VCaP (cell line): Measurements from ENCODE around the gene PLOD1.
"Not testable (repeated sequence)": the region's sequence is repeated elsewhere in the genome, so short reads cannot be mapped to it uniquely, and the experiment has no call there.

ENCODE experiments used
- H3K27ac ChIP-seq: fragments of 450-650 bp; 2 replicates; pipeline ENCODE4 v1.5.1; 2017
- TF ChIP-seq, protein P1 (sequence below): fragments of 450-650 bp; conservative IDR thresholded peaks from 2 replicates; pipeline ENCODE4 v1.5.1; 2017; ENCODE audit warnings: mild to moderate bottlenecking, moderate library complexity

Gene PLOD1

DNA sequence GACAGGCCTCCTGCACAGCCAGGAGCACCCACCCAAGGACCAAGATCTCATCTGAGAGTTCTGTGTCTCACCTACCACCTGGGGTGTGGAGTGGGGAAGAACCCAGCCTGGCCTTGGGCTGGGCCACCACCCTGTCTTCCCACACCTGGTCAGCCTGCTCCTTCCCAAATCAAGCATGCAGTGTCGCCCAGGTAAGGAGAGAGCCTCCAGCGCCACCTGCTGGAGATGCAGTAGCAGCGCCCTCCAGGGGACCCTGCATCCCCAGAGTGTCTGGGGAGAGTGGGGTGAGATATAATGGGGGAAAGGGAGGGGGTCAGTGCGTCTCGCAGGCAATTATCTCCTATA lies 40.6 kb upstream of the PLOD1 start:
- TF ChIP-seq, protein P1, sequence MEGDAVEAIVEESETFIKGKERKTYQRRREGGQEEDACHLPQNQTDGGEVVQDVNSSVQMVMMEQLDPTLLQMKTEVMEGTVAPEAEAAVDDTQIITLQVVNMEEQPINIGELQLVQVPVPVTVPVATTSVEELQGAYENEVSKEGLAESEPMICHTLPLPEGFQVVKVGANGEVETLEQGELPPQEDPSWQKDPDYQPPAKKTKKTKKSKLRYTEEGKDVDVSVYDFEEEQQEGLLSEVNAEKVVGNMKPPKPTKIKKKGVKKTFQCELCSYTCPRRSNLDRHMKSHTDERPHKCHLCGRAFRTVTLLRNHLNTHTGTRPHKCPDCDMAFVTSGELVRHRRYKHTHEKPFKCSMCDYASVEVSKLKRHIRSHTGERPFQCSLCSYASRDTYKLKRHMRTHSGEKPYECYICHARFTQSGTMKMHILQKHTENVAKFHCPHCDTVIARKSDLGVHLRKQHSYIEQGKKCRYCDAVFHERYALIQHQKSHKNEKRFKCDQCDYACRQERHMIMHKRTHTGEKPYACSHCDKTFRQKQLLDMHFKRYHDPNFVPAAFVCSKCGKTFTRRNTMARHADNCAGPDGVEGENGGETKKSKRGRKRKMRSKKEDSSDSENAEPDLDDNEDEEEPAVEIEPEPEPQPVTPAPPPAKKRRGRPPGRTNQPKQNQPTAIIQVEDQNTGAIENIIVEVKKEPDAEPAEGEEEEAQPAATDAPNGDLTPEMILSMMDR, result peak; percentile 94
- no peak overlapping the region for H3K27ac ChIP-seq

DNA sequence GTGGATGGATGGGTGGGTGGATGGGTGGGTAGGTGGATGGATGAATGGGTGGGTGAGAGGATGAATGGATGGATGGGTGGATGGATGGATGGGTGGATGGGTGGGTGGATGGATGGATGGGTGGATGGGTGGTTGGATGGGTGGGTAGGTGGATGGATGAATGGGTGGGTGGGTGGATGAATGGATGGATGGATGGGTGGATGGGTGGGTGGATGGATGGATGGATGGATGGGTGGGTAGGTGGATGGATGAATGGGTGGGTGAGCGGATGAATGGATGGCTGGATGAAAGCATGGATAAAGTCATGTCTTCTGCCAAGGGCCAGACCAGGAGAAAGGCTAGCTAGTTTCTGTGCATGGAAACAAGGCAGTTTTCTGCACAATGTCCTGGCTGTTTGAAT lies 40.0 kb upstream of the PLOD1 start:
- not testable (repeated sequence) for H3K27ac ChIP-seq

DNA sequence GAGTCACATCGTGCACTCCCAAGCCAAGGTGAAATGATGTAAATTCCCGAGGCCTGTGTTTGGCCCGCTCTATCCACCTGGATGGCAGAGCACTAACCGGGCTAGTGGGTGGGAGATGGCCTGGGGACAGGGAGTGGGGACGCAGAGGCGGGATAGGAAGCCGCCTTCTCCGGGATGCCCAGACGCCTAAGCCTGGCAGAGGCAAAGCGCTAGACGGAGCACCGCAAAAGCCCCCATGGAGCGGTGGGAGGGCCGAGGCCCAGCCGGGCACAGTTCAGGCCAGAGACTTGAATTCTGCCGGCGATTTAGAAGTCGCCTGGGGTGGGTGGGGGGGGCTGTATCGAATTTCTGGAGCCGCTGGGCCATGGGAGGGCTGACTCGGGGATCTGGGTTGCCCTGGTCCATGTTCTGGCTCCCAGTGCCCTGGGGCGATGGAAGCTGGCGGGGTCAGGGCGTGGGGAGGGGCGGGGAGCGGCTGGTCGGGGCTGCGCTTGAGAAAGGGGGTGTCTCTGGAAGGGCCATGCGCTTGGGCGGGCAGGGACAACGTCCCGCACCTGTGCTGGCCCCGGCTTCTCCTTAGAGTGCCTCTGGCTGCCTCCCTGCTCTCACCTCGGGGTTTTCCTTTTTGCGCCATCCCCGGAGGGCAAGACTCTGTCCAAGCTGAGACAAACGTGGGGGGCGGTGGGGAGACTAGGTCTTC lies 36.3 kb upstream of the PLOD1 start:
- no peak overlapping the region for H3K27ac ChIP-seq
- TF ChIP-seq, protein P1, result no peak

DNA sequence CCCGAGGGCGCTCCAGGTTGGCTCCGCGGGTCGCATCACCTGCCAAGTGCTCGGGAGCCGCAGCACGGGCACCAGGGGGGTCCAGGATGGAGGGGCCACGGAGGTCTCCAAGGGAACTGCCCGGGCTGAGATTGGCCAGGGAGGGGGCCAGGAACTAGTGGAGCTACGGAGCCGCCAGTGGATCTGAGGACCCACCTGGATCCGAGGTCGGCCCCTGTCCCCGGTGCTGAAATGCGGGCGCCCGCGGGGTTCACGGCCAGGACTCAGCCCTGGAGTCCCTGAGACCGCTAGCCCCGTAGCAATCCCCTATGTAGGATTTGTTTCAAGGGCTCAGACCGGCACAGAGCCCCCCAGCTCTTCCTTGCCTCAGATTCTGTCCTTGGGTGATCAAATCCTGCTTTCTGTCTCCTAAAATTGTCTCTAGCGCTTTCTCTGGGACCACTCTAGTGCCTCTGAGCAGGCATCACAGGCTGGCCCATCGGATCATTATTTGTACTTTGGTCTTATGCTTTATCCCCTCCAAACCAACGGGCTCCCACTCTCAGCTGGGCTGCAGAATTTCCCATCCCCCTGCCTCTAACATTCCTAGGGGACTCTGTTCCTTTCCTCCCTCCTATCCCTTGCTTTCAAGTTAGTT lies 35.6 kb upstream of the PLOD1 start:
- TF ChIP-seq, protein P1, result no peak
- H3K27ac ChIP-seq, result no peak overlapping the region

DNA sequence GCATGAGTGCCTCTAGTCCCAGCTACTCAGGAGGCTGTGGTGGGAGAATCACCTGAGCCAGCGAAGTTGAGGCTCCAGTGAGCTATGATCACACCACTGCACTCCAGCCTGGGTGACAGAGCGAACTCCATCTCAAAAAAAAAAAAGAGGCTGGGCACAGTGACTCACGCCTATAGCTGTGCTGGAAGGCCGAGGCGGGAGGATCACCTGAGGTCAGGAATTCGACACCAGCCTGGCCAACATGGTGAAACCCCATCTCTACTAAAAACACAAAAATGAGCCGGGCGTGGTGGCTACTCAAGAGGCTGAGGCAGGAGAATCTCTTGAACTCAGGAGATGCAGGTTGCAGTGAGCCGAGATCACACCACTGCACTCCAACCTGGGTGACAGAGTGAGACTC lies 33.1 kb upstream of the PLOD1 start:
- H3K27ac ChIP-seq, result not testable (repeated sequence)

DNA sequence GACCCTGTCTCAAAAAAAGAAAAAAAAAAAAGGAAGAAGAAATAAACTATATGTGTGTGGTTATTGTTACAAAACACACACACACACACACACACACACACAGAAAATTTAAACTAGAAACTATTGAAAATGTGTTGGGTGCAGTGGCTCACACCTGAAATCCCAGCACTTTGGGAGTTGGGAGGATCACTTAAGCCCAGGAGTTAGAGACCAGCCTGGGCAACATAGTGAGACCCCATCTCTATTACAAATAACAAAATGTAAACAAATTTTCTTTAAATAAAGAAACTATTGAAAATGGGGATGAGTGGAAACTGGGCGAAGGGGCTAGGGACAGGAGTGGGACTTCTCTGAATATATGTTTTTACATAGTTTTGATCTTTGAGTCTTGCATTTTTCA lies 31.3 kb upstream of the PLOD1 start:
- TF ChIP-seq, protein P1, result no peak
- H3K27ac ChIP-seq, result no peak overlapping the region

DNA sequence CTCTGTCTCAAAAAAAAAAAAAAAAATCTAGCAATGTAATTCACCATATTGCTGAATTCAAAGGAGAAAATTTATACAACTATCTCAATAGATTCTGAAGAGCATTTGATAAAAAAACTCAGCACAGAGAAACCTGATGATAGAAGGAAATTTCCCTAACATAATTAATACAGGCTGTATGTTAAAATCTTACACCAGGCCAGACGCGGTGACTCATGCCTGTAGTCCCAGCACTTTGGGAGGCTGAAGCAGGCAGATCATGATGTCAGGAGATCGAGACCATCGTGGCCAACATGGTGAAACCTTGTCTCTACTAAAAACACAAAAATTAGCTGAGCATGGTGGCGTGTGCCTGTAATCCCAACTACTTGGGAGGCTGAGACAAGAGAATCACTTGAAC lies 30.4 kb upstream of the PLOD1 start:
- not testable (repeated sequence) for H3K27ac ChIP-seq

DNA sequence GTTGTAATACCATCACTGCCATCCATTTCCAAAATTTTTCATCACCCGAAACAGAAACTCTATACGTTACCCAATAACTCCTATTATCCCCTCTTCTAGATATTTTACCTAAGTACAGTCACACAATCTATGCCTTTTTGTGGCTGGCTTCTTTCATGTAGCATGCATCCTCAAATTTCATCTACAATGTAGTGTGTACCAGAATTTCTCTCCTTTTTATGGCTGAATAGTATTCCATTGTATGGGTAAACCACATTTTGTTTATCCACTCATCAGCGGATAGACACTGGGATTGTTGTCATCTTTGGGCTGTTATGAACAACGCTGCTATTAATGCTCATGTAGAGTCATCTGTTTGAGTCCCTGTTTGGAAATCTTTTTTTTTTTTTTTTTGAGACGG lies 29.5 kb upstream of the PLOD1 start:
- no peak overlapping the region for H3K27ac ChIP-seq
- TF ChIP-seq, protein P1, result no peak

DNA sequence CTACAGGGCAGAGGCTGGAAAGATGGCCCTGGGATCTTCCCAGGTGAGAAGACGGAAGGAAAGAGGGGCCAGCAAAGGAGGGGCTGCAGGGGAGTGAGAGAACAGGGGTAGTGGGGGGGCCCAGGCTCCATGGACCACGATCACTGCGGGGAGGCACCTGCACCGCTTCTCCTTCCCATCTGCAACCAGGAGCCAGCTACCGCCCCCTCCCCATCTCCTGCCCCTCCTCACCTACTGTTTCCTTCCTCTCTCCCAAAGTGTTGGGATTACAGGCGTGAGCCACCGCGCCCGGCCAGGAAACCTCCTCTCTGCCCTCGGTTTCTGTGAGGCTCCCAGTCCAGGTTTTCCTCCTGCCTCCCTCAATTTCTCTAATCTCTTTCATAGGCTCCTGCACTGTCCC lies 27.6 kb upstream of the PLOD1 start:
- TF ChIP-seq, protein P1, result no peak
- H3K27ac ChIP-seq, result peak overlapping the region; percentile 97
